B cell (primary cell): Measurements from ENCODE around the gene GDF2. TPM values are rescaled to one million over a fixed set of nuclear protein-coding genes. Genes with fewer than 3 reads are reported as not detected.
A peak's percentile ranks its signal among the peaks of the same experiment; 100 is the strongest.

Experiments
- ATAC-seq: fragments of 200-7000 bp; cut with Tn5 transposase; one replicate; pipeline ENCODE4 v1.10.0; 2021; ENCODE audit warnings: low read depth, mild to moderate bottlenecking, moderate number of reproducible peaks, moderate library complexity
- CTCF ChIA-PET: fragments of 350-600 bp; sonication (Branson Sonifier 250); formaldehyde crosslinking; loops from one replicate; lab custom pipeline; 2021; ENCODE audit warnings: antibody characterized with exemption, inconsistent platforms; lab: Charles Lee
- POLR2A ChIA-PET: fragments of 350-600 bp; sonication (Branson Sonifier 250); formaldehyde crosslinking; loops from one replicate; lab custom pipeline; 2021; ENCODE audit warnings: antibody characterized with exemption; lab: Charles Lee
- DNase-seq: peaks from one replicate; pipeline ENCODE4 v3.0.0; 2013
- H2AFZ ChIP-seq: 2 replicates; pipeline ENCODE4 v1.6.1; 2012; ENCODE audit warnings: mild to moderate bottlenecking, low read depth, low read length; ENCODE audit not compliant: insufficient read depth, poor library complexity, severe bottlenecking
- H3K27ac ChIP-seq, 2 donors: 1 replicate in 1 of 2; 2 replicates in 1 of 2; pipeline ENCODE4 v1.5.1; 2012 to 2013; ENCODE audit warnings: low read length in 2 of 2, mild to moderate bottlenecking in 2 of 2, moderate library complexity in 1 of 2
- H3K27me3 ChIP-seq, 4 experiments: fragments of 200-600 bp in 1 of 4; sonication (generic) in 1 of 4; replicated peaks in 1 of 4; 1 replicate in 2 of 4; 2 replicates in 2 of 4; pipeline versions ENCODE4 v1.6.1 to v1.7.0; 2013 to 2016; ENCODE audit warnings: low read length in 3 of 4, mild to moderate bottlenecking in 2 of 4, mixed read lengths in 1 of 4, moderate library complexity in 1 of 4; ENCODE audit not compliant: insufficient read depth in 4 of 4, control insufficient read depth in 3 of 4; ENCODE audit errors: control extremely low read depth in 1 of 4
- H3K36me3 ChIP-seq, 2 experiments: replicated peaks in 1 of 2; 1 replicate in 1 of 2; 2 replicates in 1 of 2; pipeline versions ENCODE4 v1.6.1 to v1.7.1; 2013; ENCODE audit warnings: low read length in 1 of 2; ENCODE audit not compliant: insufficient read depth in 2 of 2, control insufficient read depth in 1 of 2; ENCODE audit errors: control extremely low read depth in 1 of 2, extremely low read depth in 1 of 2
- H3K4me1 ChIP-seq, 2 donors: fragments of 200-600 bp in 1 of 2; sonication (generic) in 1 of 2; 1 replicate in 1 of 2; 2 replicates in 1 of 2; pipeline versions ENCODE4 v1.5.1 to v1.6.1; 2013 to 2017; ENCODE audit warnings: low read length in 2 of 2; ENCODE audit not compliant: control insufficient read depth in 2 of 2, insufficient read depth in 2 of 2
- H3K4me2 ChIP-seq: replicated peaks from 2 replicates; pipeline ENCODE3; 2012; ENCODE audit warnings: mild to moderate bottlenecking, low read depth, low read length; ENCODE audit not compliant: poor library complexity, severe bottlenecking
- H3K4me3 ChIP-seq, 5 experiments: fragments of 200-600 bp in 1 of 5; sonication (generic) in 1 of 5; 1 replicate in 3 of 5; 2 replicates in 2 of 5; pipeline versions ENCODE4 v1.5.1 to v1.7.0; 2011 to 2016; ENCODE audit warnings: low read length in 4 of 5, mild to moderate bottlenecking in 4 of 5, low read depth in 2 of 5, control low read depth in 1 of 5, moderate library complexity in 1 of 5; ENCODE audit not compliant: insufficient read depth in 1 of 5; ENCODE audit errors: control extremely low read depth in 1 of 5, extremely low read depth in 1 of 5
- H3K79me2 ChIP-seq: fragments of 200-600 bp; sonication (generic); one replicate; pipeline ENCODE4 v1.6.0; 2016; ENCODE audit warnings: low read length; ENCODE audit not compliant: control insufficient read depth, insufficient read depth
- H3K9ac ChIP-seq: fragments of 200-600 bp; sonication (generic); 2 replicates; pipeline ENCODE4 v1.6.1; 2017; ENCODE audit warnings: mild to moderate bottlenecking, low read length, moderate library complexity
- H3K9me3 ChIP-seq, 3 donors: one replicate each; pipeline versions ENCODE4 v1.6.1 to v1.7.1; 2013; ENCODE audit warnings: low read length in 2 of 3; ENCODE audit not compliant: control insufficient read depth in 2 of 3, insufficient read depth in 1 of 3; ENCODE audit errors: control extremely low read depth in 1 of 3
- H4K20me1 ChIP-seq: 2 replicates; pipeline ENCODE4 v1.6.0; 2012; ENCODE audit warnings: mild to moderate bottlenecking, low read length; ENCODE audit not compliant: insufficient read depth, control insufficient read depth, poor library complexity, severe bottlenecking
- H3K27ac Mint-ChIP-seq: one replicate; pipeline ENCODE4 v1.8.0; 2021; ENCODE audit warnings: mixed read lengths
- H3K27me3 Mint-ChIP-seq: one replicate; pipeline ENCODE4 v1.8.0; 2021; ENCODE audit warnings: mixed read lengths
- H3K4me1 Mint-ChIP-seq: one replicate; pipeline ENCODE4 v1.8.0; 2021; ENCODE audit warnings: mixed read lengths
- H3K4me3 Mint-ChIP-seq: one replicate; pipeline ENCODE4 v1.8.0; 2021; ENCODE audit warnings: mixed read lengths
- H3K9me3 Mint-ChIP-seq: one replicate; pipeline ENCODE4 v1.8.0; 2022; ENCODE audit warnings: mixed read lengths; ENCODE audit not compliant: insufficient read depth
- EZH2 ChIP-seq: IDR thresholded peaks from 2 replicates; pipeline ENCODE4 v1.6.1; 2012; ENCODE audit warnings: borderline replicate concordance, low read depth, mild to moderate bottlenecking, moderate library complexity, low read length; ENCODE audit not compliant: insufficient read depth, poor library complexity, severe bottlenecking
- WGBS: methylation state at CpG from one replicate; pipeline ENCODE4 v1.1.5; 2013; ENCODE audit warnings: missing lambda C conversion rate; ENCODE audit not compliant: insufficient coverage; 5-methylcytosine and 5-hydroxymethylcytosine counted together
- intact Hi-C: fragments of 100-400 bp; cut with micrococcal nuclease; formaldehyde crosslinking; loops from one replicate; pipeline ENCODE4 v1.10.0; 2022
- polyA plus RNA-seq: library from polyadenylated mRNA; depleted of rRNA; stranded (reverse); fragments of >200 nt; gene quantifications from 2 replicates; pipeline ENCODE4 v1.2.3, GENCODE V29; 2012
- total RNA-seq, 2 donors: library from RNA; stranded (reverse); fragments of 120-200 nt in 1 of 2; gene quantifications; 1 replicate in 1 of 2; 2 replicates in 1 of 2; pipeline versions ENCODE4 v1.2.3 to v1.2.4, GENCODE V29; 2013 to 2022
- TF ChIP-seq, protein P1 (sequence below): fragments of 200-600 bp; IDR thresholded peaks from one replicate; pipeline ENCODE4 v1.8.0; 2022; ENCODE audit warnings: antibody characterized with exemption, mild to moderate bottlenecking

The GDF2 gene
- total and polyA plus RNA-seq, 2 donors (not counting 1 experiment from before 2014, with no cell fraction given) = not detected

DNA sequence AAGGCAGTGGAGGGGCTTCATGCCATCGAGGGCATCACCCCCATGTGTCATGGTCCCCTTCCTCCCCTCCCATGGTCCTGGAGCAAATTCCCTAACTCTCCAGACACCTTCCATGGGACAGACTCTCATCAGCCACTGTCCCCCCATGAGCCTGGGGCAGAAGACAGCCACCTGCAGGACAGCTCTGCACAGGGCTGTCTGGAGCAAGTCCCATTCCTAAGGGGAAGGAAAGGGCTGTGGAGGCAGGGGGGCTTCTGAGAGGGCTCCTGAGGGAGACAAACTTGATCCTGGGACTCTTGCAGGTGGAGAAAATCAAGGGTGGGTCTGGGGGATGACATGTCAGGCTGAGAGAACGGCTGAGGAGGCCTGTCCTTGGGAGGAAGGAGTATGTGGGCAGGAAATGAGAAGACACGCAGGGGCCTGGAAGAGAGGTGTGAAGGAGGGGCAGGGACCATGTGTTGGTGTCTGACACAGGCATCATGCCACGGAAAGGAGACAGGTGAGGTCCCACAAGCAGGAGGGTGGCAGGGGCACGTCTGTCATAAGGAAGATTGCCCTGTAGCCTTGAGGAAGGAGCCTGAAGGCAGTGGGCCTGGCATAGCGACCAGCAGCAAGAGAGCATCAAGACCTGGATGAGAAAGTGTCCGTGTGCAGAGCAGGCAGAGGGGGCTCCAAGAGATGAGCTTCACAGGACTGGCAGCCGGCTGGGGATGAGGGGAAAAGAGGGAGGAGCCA is 36.7 kb upstream of the GDF2 start:
- WGBS = 67% methylated on average over 7 of the region's 8 CpGs

DNA sequence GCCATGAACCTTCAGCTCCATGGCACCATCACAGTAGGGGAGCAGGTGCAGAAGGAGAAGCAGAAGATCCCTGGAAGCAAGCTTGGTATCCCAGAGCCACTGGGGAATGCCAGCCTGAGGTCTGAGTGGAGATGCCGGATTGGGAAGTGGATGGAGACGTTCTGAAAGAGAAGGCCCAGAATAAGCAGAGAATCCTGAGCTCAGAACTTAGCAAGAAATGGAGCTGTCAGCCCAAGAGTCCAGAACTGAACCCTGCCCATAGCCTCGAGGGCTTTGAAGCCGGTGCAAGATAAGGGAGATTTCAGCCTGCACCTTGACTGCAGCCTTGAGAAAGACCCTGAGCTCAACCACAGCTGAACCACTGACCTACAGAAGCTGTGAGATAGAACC is 36.1 kb upstream of the GDF2 start:
- Mint-ChIP-seq H3K27ac (no peak overlapping the region), H3K4me1 (peaks cover 24% of the 10 kb centered on the region), H3K4me3 (no peak overlapping the region), H3K27me3 (no peaks in the 10 kb centered on the region), H3K9me3 (no peaks in the 10 kb centered on the region)
- Histone ChIP-seq H2AFZ (peak overlapping the region; percentile 13), H3K9ac (no peak overlapping the region), H3K4me2 (peak overlapping the region; percentile 4), H4K20me1 (no peaks in the 10 kb centered on the region), H3K4me3 (no peak overlapping the region), H3K27ac (no peak overlapping the region), H3K9me3 (no peaks in the 10 kb centered on the region), H3K27me3 (no peaks in the 10 kb centered on the region), H3K36me3 (no peaks in the 10 kb centered on the region), H3K4me1 (peaks cover 7 to 15% of the 10 kb centered on the region in 2 donors), H3K79me2 (no peaks in the 10 kb centered on the region)
- TF ChIP-seq, protein P1, sequence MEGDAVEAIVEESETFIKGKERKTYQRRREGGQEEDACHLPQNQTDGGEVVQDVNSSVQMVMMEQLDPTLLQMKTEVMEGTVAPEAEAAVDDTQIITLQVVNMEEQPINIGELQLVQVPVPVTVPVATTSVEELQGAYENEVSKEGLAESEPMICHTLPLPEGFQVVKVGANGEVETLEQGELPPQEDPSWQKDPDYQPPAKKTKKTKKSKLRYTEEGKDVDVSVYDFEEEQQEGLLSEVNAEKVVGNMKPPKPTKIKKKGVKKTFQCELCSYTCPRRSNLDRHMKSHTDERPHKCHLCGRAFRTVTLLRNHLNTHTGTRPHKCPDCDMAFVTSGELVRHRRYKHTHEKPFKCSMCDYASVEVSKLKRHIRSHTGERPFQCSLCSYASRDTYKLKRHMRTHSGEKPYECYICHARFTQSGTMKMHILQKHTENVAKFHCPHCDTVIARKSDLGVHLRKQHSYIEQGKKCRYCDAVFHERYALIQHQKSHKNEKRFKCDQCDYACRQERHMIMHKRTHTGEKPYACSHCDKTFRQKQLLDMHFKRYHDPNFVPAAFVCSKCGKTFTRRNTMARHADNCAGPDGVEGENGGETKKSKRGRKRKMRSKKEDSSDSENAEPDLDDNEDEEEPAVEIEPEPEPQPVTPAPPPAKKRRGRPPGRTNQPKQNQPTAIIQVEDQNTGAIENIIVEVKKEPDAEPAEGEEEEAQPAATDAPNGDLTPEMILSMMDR = no peak
- intact Hi-C loops = no loop called here
- POLR2A ChIA-PET = no interaction called here
- no peak for ATAC-seq
- CTCF ChIA-PET = interaction anchor here (1.2 kb wide), 1 partner anchor 238 kb away, joined by 4 read pairs; no protein-coding TSS in a partner anchor
- 89% methylated on average over 4 of the region's 4 CpGs for WGBS
- no peak for DNase-seq

More for the DNA sequence above, 36.7 kb upstream of the GDF2 start:
- POLR2A ChIA-PET = no interaction called here
- H3K27ac ChIP-seq = no peak overlapping the region
- H3K4me3 ChIP-seq = no peak overlapping the region
- DNase-seq (no peak), ATAC-seq (no peak)
- Mint-ChIP-seq H3K27ac (no peak overlapping the region), H3K9me3 (no peaks in the 10 kb centered on the region), H3K27me3 (no peaks in the 10 kb centered on the region), H3K4me3 (no peak overlapping the region), H3K4me1 (peaks cover 24% of the 10 kb centered on the region)
- CTCF ChIA-PET = interaction anchor here (1.2 kb wide), 1 partner anchor 237 kb away, joined by 4 read pairs; no protein-coding TSS in a partner anchor
- TF ChIP-seq, protein P1 = no peak
- no peak for TF ChIP-seq EZH2
- H3K4me2 ChIP-seq = no peak overlapping the region
- H3K9me3 ChIP-seq = no peaks in the 10 kb centered on the region
- no peaks in the 10 kb centered on the region for H3K36me3 ChIP-seq
- no peak overlapping the region for H2AFZ ChIP-seq
- peaks cover 7 to 15% of the 10 kb centered on the region in 2 donors for H3K4me1 ChIP-seq
- no peaks in the 10 kb centered on the region for H3K79me2 ChIP-seq
- no peaks in the 10 kb centered on the region for H4K20me1 ChIP-seq
- no peaks in the 10 kb centered on the region for H3K27me3 ChIP-seq
- H3K9ac ChIP-seq = no peak overlapping the region
- intact Hi-C loops = no loop called here
